HFFc6 (cell line): Measurements from ENCODE around the gene IL6. TPM values are rescaled to one million over a fixed set of nuclear protein-coding genes. Genes with fewer than 3 reads are reported as not detected.

Experiments
- DNase-seq: peaks from one replicate; pipeline ENCODE4 v3.0.0-alpha.2; 2018
- H3K27ac Mint-ChIP-seq: 2 replicates; pipeline ENCODE4 v1.8.0; 2020; ENCODE audit warnings: mild to moderate bottlenecking, mixed read lengths
- H3K27me3 Mint-ChIP-seq: 2 replicates; pipeline ENCODE4 v1.8.0; 2021; ENCODE audit warnings: mild to moderate bottlenecking, moderate library complexity, mixed read lengths; ENCODE audit not compliant: insufficient read depth
- H3K36me3 Mint-ChIP-seq: 2 replicates; pipeline ENCODE4 v1.8.0; 2021; ENCODE audit warnings: low read depth, mixed read lengths
- H3K4me1 Mint-ChIP-seq: 2 replicates; pipeline ENCODE4 v1.8.0; 2020; ENCODE audit warnings: low read depth, mixed read lengths
- H3K4me3 Mint-ChIP-seq: 2 replicates; pipeline ENCODE4 v1.8.0; 2020; ENCODE audit warnings: mild to moderate bottlenecking, moderate library complexity, mixed read lengths
- H3K9me3 Mint-ChIP-seq: 2 replicates; pipeline ENCODE4 v1.8.0; 2020; ENCODE audit warnings: mild to moderate bottlenecking, mixed read lengths
- CTCF ChIP-seq: fragments of 200-600 bp; sonication (generic); IDR thresholded peaks from 2 replicates; pipeline ENCODE4 v1.5.0; 2021; ENCODE audit warnings: antibody characterized with exemption, mild to moderate bottlenecking
- total RNA-seq, 6 experiments: library from RNA; stranded (reverse); fragmentation: NEBNext Ultra II Directional; extraction: Animal tissue kit (Norgen Biotek cat#: 25700); gene quantifications; 2 replicates in 1 of 6; 3 replicates in 5 of 6; pipeline ENCODE4 v1.2.3, GENCODE V29; 2021

IL6 gene
- total RNA-seq, 6 experiments from 2014 or later, result 21.3 to 55.1 (median 50.0) TPM

GRCh38 chr7:22709857-22710256 lies 17.1 kb upstream of the IL6 start:
- H3K27ac Mint-ChIP-seq, result no peak overlapping the region
- H3K4me3 Mint-ChIP-seq, result no peak overlapping the region
- no peak for DNase-seq
- no peaks in the 10 kb centered on the region for H3K9me3 Mint-ChIP-seq
- TF ChIP-seq CTCF, result no peak
- H3K27me3 Mint-ChIP-seq, result no peaks in the 10 kb centered on the region
- H3K36me3 Mint-ChIP-seq, result no peaks in the 10 kb centered on the region
- no peaks in the 10 kb centered on the region for H3K4me1 Mint-ChIP-seq

- TF ChIP-seq CTCF, result no peak
- no peaks in the 10 kb centered on the region for H3K9me3 Mint-ChIP-seq
- H3K36me3 Mint-ChIP-seq, result no peaks in the 10 kb centered on the region
- no peak overlapping the region for H3K27ac Mint-ChIP-seq
- peaks cover 21% of the 10 kb centered on the region for H3K4me1 Mint-ChIP-seq
- H3K27me3 Mint-ChIP-seq, result no peaks in the 10 kb centered on the region
- H3K4me3 Mint-ChIP-seq, result no peak overlapping the region
- DNase-seq, result no peak
Observed at GRCh38 chr7:22712999-22713398, 14.0 kb upstream of the IL6 start.

- Mint-ChIP-seq H3K36me3 (no peaks in the 10 kb centered on the region), H3K27ac (no peak overlapping the region), H3K4me1 (peaks cover 25% of the 10 kb centered on the region), H3K9me3 (no peaks in the 10 kb centered on the region), H3K27me3 (no peaks in the 10 kb centered on the region), H3K4me3 (no peak overlapping the region)
- no peak for DNase-seq
- no peak for TF ChIP-seq CTCF
Observed at GRCh38 chr7:22713463-22713862, 13.5 kb upstream of the IL6 start.

- Mint-ChIP-seq H3K27me3 (no peaks in the 10 kb centered on the region), H3K9me3 (no peaks in the 10 kb centered on the region), H3K4me3 (no peak overlapping the region), H3K27ac (no peak overlapping the region), H3K36me3 (no peaks in the 10 kb centered on the region), H3K4me1 (peaks cover 39% of the 10 kb centered on the region)
- TF ChIP-seq CTCF, result no peak
- no peak for DNase-seq
Observed at GRCh38 chr7:22715969-22716368, 11.0 kb upstream of the IL6 start.

GRCh38 chr7:22717760-22718159 lies 9.2 kb upstream of the IL6 start:
- no peaks in the 10 kb centered on the region for H3K9me3 Mint-ChIP-seq
- peak overlapping the region; percentile 98 for H3K27ac Mint-ChIP-seq
- no peaks in the 10 kb centered on the region for H3K27me3 Mint-ChIP-seq
- H3K4me3 Mint-ChIP-seq, result peak overlapping the region; percentile 75
- H3K4me1 Mint-ChIP-seq, result peaks cover 53% of the 10 kb centered on the region
- TF ChIP-seq CTCF, result no peak
- H3K36me3 Mint-ChIP-seq, result no peaks in the 10 kb centered on the region
- DNase-seq, result no peak

- peaks cover 58% of the 10 kb centered on the region for H3K4me1 Mint-ChIP-seq
- no peaks in the 10 kb centered on the region; the same call in 1 of the 2 replicates for H3K27me3 Mint-ChIP-seq
- no peak for TF ChIP-seq CTCF
- H3K4me3 Mint-ChIP-seq, result peak overlapping the region; percentile 75
- H3K9me3 Mint-ChIP-seq, result no peaks in the 10 kb centered on the region
- peak; percentile 92 for DNase-seq
- H3K27ac Mint-ChIP-seq, result peak overlapping the region; percentile 98
- no peaks in the 10 kb centered on the region for H3K36me3 Mint-ChIP-seq
Observed at GRCh38 chr7:22718200-22718711, 8.7 kb upstream of the IL6 start.
